Pancreas (tissue), 10 donors: ENCODE measurements around the gene LACC1. TPM values are rescaled to one million over a fixed set of nuclear protein-coding genes. Genes with fewer than 3 reads are reported as not detected.

Experiments used
- ATAC-seq, 4 donors: fragments of 200-7000 bp; cut with Tn5 transposase; one replicate each; pipeline versions ENCODE4 v1.8.0 to v1.9.1; 2020; ENCODE audit warnings: mild to moderate bottlenecking in 4 of 4, moderate library complexity in 4 of 4
- DNase-seq, 6 donors: peaks; one replicate each; pipeline ENCODE4 v3.0.0-alpha.2; 2020
- FAIRE-seq: peaks from 2 replicates; lab custom pipeline; 2012; peaks lifted over from hg19 to GRCh38; lab: Jason Lieb, UNC
- H3K27ac ChIP-seq, 4 donors: fragments of 200-600 bp; sonication (generic); 1 replicate in 3 of 4; 2 replicates in 1 of 4; pipeline versions ENCODE4 v1.5.0 to v1.8.0; 2020
- H3K27me3 ChIP-seq, 4 donors: fragments of 200-600 bp; one replicate each; pipeline ENCODE4 v1.8.0; 2021
- H3K36me3 ChIP-seq, 3 donors: fragments of 200-600 bp; sonication (generic) in 1 of 3; one replicate each; pipeline versions ENCODE4 v1.5.0 to v1.8.0; 2020 to 2021
- H3K4me1 ChIP-seq, 3 donors: fragments of 200-600 bp; one replicate each; pipeline ENCODE4 v1.8.0; 2021
- H3K4me3 ChIP-seq, 4 donors: fragments of 200-600 bp; sonication (generic) in 2 of 4; one replicate each; pipeline versions ENCODE4 v1.5.0 to v1.8.0; 2020 to 2021
- H3K9me3 ChIP-seq, 4 donors: fragments of 200-600 bp; one replicate each; pipeline ENCODE4 v1.8.0; 2021
- WGBS, 2 donors: extraction: QIAGEN DNeasy Blood & Tissue Kit; methylation state at CpG; one replicate each; pipeline ENCODE4 v1.1.7; 2013; 5-methylcytosine and 5-hydroxymethylcytosine counted together
- intact Hi-C, 3 donors: fragments of 100-400 bp; cut with DNase I; formaldehyde crosslinking; loops; one replicate each; pipeline versions ENCODE4 v1.11.1 to v1.14.2; 2022
- polyA plus RNA-seq, 2 donors: library from polyadenylated mRNA; stranded (reverse); fragments of 200-250 nt; gene quantifications; one replicate each; pipeline ENCODE4 v1.2.3, GENCODE V29; 2013
- total RNA-seq, 6 donors: library from RNA; stranded (reverse); fragmentation: NEBNext Ultra II Directional in 4 of 6; extraction: Animal tissue kit (Norgen Biotek cat#: 25700) in 4 of 6; gene quantifications; one replicate each; pipeline versions ENCODE4 v1.2.1 to v1.2.4, GENCODE V29; 2021 to 2023
- TF ChIP-seq, protein P1 (sequence below), 4 donors: fragments of 200-600 bp; sonication (generic) in 3 of 4; IDR thresholded peaks; one replicate each; pipeline versions ENCODE4 v1.5.0 to v1.8.0; 2021; ENCODE audit warnings: antibody characterized with exemption in 4 of 4
- donor health status: healthy with polysubstance abuse.
- donor health status: DM: no; HTN: no; CAD: no; lungs with moderate emphysema.
- donor health status: DM: no; HTN: no; CAD: no.
- donor health status: control.
- donor health status: control.
- donor health status: Bipolar disorder and iron deficiency.
- donor health status: DM: yes; HTN: yes; CAD: no.
- donor health status: DM: no; HTN: no; CAD: no.
- donor health status: DM: no; HTN: no; CAD: no.
- donor health status: DM: yes; HTN: yes; CAD: no.

LACC1 gene
- total and polyA plus RNA-seq, 8 donors: 2.5 to 5.9 (median 3.6) TPM

GRCh38 chr13:43895940-43896339 is 16.2 kb downstream of the LACC1 start:
- no peak for ATAC-seq
- WGBS, 2 donors: 64 to 69% methylated on average over 2 of the region's 2 CpGs
- DNase-seq: no peak
- H3K36me3 ChIP-seq: no peaks in the 10 kb centered on the region
- TF ChIP-seq, protein P1, sequence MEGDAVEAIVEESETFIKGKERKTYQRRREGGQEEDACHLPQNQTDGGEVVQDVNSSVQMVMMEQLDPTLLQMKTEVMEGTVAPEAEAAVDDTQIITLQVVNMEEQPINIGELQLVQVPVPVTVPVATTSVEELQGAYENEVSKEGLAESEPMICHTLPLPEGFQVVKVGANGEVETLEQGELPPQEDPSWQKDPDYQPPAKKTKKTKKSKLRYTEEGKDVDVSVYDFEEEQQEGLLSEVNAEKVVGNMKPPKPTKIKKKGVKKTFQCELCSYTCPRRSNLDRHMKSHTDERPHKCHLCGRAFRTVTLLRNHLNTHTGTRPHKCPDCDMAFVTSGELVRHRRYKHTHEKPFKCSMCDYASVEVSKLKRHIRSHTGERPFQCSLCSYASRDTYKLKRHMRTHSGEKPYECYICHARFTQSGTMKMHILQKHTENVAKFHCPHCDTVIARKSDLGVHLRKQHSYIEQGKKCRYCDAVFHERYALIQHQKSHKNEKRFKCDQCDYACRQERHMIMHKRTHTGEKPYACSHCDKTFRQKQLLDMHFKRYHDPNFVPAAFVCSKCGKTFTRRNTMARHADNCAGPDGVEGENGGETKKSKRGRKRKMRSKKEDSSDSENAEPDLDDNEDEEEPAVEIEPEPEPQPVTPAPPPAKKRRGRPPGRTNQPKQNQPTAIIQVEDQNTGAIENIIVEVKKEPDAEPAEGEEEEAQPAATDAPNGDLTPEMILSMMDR (IDR thresholded peaks at IDR 0.05): no peak
- H3K4me3 ChIP-seq: no peak overlapping the region
- H3K4me1 ChIP-seq: no peaks in the 10 kb centered on the region
- no peak overlapping the region for H3K27ac ChIP-seq
- no peaks in the 10 kb centered on the region for H3K9me3 ChIP-seq
- intact Hi-C loops: no loop called here
- no peak for FAIRE-seq
- no peaks in the 10 kb centered on the region for H3K27me3 ChIP-seq

- intact Hi-C loops: loop anchor here in 2 of 3 donors (10.0 kb wide), 1 partner anchor 549 kb away; no protein-coding TSS in a partner anchor
- H3K9me3 ChIP-seq: no peaks in the 10 kb centered on the region
- TF ChIP-seq, protein P1 (IDR thresholded peaks at IDR 0.05): peak; percentile 62 to 72 (median 70)
- peak in 2 of 6 donors; percentile 16 to 46 for DNase-seq
- peak; percentile 96 for FAIRE-seq
- no peak overlapping the region for H3K4me3 ChIP-seq
- H3K36me3 ChIP-seq: no peaks in the 10 kb centered on the region
- H3K27me3 ChIP-seq: no peaks in the 10 kb centered on the region
- H3K4me1 ChIP-seq: peaks cover 0 to 2% (median 0%) of the 10 kb centered on the region in 3 donors
- no peak overlapping the region for H3K27ac ChIP-seq
- peak in 3 of 4 donors; percentile 77 to 92 (median 83) for ATAC-seq
- WGBS, 2 donors: 0% methylated on average over 3 of the region's 3 CpGs
Observed at GRCh38 chr13:43905435-43906031, 25.8 kb downstream of the LACC1 start.

GRCh38 chr13:43908156-43909126 is 28.7 kb downstream of the LACC1 start:
- no peak overlapping the region for H3K27ac ChIP-seq
- no peaks in the 10 kb centered on the region for H3K36me3 ChIP-seq
- peak; percentile 95 for FAIRE-seq
- intact Hi-C loops: loop anchor here in 2 of 3 donors (10.0 kb wide), 1 partner anchor 546 kb away; no protein-coding TSS in a partner anchor
- 14 to 20% methylated on average over 2 of the region's 2 CpGs for WGBS, 2 donors
- TF ChIP-seq, protein P1 (IDR thresholded peaks at IDR 0.05): peak in 3 of 4 donors; percentile 20 to 49 (median 35)
- no peak overlapping the region for H3K4me3 ChIP-seq
- H3K4me1 ChIP-seq: peaks cover 0 to 2% (median 0%) of the 10 kb centered on the region in 3 donors
- ATAC-seq: peak; percentile 62 to 81 (median 78)
- DNase-seq: no peak
- no peaks in the 10 kb centered on the region for H3K27me3 ChIP-seq
- no peaks in the 10 kb centered on the region for H3K9me3 ChIP-seq

GRCh38 chr13:43910856-43911255 is 31.2 kb downstream of the LACC1 start:
- FAIRE-seq: no peak

More at GRCh38 chr13:43910856-43911255, 31.2 kb downstream of the LACC1 start:
- no peak for ATAC-seq
- Histone ChIP-seq H3K4me1 (peaks cover 0 to 2% (median 0%) of the 10 kb centered on the region in 3 donors), H3K36me3 (no peaks in the 10 kb centered on the region), H3K27me3 (no peaks in the 10 kb centered on the region), H3K27ac (no peak overlapping the region), H3K9me3 (no peaks in the 10 kb centered on the region), H3K4me3 (no peak overlapping the region)
- TF ChIP-seq, protein P1 (IDR thresholded peaks at IDR 0.05): no peak
- DNase-seq: no peak
- intact Hi-C loops: loop anchor here in 1 of 3 donors (10.0 kb wide), 1 partner anchor 134 kb away; no protein-coding TSS in a partner anchor
